HG03558 (cell line): ENCODE measurements around the gene KCTD21.
"Not testable (repeated sequence)": the region's sequence is repeated elsewhere in the genome, so short reads cannot be mapped to it uniquely, and the experiment has no call there.

ENCODE experiments used
- ATAC-seq: cut with Tn5 transposase; IDR thresholded peaks from one replicate; pipeline ENCODE4 v1.9.1; 2021; ENCODE audit warnings: moderate number of reproducible peaks; ENCODE audit not compliant: unreplicated experiment; ENCODE audit errors: extremely low read depth

Gene KCTD21

DNA sequence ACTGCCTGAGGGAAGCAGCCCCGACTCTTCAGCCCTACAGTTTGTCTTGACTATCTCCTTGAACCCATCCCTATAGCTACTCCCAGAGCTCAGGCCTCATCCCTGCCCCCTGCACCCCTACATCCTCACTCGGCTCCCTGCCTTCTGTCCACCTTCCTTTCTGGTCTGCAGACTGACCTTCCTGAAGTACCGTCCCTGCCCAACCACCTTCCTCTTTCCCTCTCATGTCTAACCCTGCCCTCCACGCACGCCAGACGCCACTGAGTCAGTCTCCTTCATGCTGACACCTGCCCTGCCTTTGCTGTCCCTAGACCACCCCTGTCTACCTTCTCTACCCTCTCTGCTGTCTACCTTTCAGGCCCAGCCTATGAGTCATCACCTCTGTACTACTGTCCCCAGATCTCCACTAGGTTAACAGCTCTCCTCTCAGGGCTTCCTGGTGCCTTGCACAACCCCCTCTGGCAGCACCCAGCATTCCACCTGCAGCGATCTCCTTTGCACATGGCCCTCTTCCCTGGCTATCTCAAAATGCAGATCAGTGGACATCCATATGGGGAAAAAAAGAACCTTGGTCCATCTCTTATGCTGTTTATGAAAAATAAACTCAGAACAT lies 8.9 kb downstream of the KCTD21 start:
- no peak for ATAC-seq

DNA sequence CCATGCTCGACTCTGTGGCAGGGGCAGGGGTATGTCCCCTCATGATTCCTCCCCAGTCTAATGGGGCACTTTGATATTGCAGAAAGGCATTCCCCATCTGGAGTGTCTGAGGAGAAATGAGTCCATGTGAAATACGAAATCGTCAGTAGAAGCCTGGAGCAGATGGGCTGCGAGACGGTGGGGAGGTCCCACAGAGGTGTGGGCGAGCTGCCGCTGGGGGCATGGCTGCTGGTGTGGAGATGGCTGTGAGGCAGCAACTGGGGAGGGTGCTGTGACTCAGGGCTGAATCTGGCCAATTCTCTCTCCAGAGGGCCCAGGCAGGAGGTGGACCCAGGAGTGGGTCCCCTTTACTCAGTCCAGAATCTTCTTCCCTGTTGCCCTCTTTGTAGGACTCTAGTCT lies 11.2 kb downstream of the KCTD21 start:
- ATAC-seq: no peak

DNA sequence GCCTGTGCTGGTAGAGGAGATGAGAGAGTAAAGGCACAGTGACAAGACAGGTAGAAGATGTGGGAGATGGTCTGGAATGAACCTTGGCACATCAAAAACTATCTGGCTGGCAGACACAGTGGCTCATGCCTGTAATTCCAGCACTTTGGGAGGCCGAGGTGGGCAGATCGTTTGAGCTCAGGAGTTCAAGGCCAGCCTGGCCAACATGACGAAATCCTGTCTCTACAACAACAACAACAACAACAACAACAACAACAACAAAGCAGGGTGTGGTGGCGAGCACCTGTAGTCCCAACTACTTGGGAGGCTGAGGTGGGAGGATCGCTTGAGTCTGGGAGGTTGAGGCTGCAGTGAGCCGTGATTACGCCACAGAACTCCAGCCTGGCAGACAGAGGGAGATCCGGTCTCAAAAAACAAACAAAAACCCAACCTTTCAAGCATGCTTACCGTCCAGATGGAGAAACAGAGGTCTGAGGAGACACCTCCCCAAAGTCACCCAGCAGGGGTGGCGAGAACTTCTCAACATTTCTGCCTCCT lies 11.8 kb downstream of the KCTD21 start:
- ATAC-seq: no peak

DNA sequence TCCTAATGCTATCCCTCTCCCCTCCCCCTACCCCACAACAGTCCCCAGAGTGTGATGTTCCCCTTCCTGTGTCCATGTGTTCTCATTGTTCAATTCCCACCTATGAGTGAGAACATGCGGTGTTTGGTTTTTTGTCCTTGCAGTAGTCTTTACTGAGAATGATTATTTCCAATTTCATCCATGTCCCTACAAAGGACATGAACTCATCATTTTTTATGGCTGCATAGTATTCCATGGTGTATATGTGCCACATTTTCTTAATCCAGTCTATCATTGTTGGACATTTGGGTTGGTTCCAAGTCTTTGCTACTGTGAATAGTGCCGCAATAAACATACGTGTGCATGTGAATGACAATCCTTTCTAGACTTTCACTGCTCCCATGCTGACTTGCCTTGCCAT lies 12.6 kb downstream of the KCTD21 start:
- not testable (repeated sequence) for ATAC-seq

DNA sequence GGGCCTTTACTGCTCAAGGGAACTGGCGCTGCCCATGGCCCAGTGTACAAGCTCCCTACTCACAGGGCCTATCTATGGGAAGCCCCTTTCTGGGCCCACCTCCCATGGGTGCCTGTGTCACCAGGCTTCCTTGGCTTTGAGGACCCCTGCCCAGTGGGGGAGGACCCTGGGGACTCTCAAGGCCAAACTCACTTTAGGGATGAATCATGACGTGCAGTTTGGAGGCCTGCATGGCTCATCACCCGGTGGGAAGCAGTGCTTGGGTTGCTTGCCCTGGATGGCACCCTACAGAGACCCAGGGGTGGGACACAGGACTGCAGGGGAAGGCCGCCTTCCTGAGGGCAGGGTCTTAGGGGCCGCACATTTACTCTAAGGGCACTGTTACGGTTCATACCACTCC lies 16.5 kb downstream of the KCTD21 start:
- ATAC-seq: no peak

DNA sequence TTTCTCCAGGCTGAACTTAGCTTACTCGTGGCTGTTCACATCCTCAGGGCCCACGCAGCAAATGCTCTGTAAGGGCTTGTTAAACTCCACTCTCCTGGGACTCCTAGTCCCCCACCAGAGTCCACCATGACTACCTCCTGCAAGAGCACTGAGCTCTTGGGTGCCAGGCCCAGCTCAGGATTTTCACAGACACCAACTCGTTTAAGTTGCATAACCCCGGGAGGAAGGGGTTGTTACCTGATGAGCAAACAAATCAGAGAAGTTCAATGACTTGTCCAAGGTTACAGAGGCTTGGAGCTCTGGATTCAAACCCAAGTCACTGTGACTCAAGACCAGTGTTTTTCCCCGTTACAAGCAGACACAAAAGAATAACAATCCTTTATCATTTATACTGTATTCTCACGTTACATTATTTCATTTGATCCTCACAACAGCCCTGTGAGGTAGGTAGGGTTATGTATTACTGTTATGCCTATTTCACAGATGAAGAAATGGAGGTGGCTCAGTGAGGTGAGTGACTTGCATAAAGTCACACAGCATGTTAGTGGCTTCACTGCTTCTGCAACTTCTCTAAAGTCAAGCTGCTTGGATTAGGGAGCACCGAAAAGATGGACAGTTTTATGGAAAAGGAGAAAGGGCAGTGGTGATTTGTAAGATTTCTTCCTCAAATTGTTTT lies 17.4 kb downstream of the KCTD21 start:
- ATAC-seq: no peak

DNA sequence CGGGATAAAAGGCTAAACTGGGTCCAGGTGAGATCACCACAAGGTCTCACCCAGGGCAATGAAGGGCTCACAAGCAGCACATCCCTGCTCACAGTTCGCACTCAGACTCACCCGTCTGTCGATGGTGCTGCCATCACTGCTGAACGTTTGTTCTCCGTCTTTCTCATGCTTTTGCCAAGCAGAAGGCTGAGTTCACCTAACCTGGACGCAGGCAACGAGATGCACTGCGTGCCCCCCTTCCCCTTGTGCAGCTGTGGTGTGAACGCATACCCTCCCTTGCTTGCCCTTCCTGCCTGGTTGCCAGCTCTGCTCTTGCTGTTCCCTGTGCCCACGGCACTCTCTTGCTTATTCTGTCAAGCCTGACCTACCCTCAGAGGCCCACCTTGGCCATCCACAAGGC lies 18.0 kb downstream of the KCTD21 start:
- no peak for ATAC-seq

DNA sequence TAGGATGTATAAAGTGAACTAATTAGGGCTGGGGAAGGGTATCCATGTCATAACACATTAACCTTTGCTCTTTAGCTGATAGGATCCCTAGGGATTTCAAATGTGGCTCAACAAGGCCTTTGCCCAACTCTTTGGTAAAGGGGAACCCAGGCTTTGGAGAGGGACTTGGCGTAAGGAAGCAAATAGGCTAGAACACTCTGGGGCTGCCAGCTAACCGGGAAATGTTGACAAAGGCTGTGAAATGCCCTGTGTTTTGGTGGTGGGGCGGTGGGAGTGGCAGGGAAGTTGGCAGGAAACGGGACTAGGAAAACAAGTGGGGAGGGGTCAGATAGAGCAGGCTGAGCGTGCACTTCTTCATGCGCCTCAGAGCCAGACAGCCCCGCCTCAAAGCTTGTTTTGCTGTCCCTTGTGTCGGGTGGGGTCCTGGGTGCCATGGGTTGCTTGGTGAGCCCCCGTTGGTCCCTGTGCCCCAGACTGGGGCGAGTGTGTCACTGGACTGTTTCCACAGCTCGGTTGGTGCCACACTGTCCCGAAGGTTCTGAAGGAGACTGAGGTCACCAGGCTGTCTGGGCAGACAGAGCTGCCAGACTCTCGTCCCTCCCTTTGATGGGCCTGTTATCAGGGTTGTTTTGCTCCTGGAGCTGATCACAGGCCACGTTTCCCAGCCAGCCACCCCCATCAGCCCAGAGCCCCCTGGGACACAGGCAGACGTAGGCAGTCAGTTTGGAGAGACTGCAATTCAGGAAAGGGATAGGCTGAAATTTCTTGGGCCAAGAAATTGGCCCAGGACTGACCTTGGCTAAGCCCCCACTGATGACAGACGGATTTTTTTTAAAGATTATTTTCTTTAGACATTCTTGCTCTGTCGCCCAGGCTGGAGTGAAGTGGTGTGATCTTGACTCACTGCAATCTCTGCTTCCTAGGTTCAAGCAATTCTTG lies 19.6 kb downstream of the KCTD21 start:
- no peak for ATAC-seq

DNA sequence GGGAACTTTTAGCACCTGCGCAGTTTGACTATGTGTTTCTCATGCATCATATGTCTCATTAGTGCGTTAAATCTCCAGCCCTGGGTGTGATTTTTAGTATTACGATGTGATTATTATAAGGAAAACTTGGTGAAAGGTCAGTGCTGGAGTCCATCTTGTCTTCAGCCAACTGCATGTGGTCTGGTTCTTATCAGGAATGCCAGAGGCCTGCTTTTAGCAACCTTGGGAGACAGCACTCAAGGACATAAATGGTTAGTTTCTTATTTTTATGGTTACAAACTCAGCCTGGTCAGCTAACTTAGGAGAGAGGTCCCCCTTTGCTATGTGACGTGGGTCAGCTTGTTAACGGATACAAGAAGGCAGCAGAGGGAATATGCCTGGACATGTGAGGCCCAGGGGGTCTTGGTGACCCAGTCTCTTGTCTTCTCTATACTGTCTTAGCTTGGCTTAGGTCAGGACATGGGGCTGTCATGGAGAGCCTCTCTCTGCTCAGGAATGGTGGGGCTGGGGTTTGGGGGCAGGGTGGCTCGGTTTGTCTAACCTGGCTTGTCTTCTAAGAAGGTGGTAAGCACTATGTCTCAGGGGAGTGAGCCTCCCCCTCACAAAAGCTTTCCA lies 21.5 kb downstream of the KCTD21 start:
- no peak for ATAC-seq

DNA sequence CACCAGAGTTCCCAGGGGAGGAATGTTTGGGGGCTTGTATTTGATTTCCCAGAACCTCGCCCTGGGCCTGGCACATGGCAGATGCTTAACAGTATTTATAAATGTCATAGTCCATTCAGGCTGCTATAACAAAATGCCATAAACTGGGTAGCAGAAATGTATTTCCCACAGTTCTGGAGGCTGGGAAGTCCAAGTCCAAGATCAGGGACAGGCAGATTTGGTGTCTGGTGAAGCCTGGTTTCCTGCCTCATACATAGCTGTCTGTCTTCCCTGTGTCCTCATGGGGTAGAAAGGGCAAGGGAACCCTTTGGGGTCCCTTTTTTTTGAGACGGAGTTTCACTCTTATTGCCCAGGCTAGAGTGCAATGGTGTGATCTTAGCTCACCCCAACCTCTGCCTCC lies 24.0 kb downstream of the KCTD21 start:
- ATAC-seq: no peak

DNA sequence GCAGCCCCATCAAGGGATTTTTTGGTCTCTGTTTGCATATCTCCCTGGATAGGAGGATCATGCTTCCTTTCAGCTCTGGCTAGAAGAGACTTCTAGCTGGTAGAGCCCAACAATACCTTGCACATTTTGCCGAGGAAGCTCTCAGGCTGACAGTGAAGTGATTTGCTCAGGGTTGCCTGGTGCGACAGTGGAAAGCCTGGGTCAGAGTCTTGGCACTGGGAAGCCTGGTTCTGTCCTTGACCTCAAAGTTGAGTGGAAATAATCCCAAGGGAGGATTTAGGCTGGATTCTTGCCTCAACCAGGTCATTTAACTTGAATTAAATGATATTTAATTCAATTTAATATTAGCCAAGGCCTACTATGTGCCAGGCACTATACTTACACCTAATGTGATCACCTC lies 24.6 kb downstream of the KCTD21 start:
- ATAC-seq: no peak

DNA sequence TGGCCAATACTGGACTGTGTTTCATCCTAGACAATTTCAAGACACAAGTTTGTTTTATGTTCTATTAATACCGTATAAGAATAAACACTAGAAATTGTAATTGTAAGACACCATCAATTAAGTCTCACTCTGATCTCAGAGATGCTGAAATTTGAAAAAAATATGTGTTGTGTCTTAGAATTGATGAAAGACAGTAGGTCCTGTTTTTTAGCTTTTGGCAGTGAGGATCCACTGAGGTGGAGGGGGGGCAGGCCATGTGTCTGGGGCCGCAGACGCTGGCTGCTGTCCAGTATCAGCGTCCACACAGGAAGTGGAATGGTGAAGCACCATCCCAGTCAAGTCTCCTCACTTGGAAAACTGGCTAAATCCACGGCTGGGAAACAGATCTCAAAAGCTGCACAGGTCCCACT lies 26.5 kb downstream of the KCTD21 start:
- ATAC-seq: no peak

DNA sequence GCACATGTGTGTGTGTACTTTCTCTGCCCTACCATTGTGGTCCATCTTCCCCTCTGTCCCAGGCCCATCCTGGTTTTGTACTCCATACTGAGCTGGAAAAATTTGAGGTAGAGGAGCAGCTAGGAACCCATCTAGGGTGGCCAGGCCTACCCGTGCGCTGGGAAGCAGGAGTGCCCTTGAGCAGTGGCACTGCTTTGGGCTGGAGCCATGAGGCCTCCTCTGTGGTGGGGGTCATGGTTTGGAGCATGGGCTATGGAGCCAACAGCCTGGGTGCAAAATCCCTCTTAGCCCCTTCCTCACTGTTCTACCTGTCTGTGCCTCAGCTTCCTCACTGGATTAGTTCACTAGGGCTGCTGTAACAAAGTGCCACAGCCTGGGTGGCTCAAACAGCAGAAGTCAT lies 27.1 kb downstream of the KCTD21 start:
- ATAC-seq: no peak

DNA sequence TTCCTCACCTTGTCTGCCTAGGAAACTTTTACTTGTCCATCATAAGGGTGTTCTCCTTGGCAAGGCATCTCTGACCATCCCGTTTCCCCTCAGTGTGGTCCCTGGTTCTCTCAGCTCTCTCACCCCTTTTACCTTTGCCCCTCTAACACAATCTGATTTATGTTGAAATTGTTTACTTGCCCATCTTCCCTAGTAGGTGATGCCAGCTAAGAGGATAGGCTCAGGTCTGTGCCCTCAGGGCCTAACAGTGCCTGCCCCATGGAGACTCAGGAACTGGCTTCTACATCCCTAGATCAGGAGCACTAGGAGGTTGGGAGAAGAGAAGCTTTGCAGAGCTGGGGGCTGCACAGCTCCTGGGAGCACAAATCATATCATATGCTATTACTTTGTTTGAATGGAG lies 27.9 kb downstream of the KCTD21 start:
- ATAC-seq: no peak

DNA sequence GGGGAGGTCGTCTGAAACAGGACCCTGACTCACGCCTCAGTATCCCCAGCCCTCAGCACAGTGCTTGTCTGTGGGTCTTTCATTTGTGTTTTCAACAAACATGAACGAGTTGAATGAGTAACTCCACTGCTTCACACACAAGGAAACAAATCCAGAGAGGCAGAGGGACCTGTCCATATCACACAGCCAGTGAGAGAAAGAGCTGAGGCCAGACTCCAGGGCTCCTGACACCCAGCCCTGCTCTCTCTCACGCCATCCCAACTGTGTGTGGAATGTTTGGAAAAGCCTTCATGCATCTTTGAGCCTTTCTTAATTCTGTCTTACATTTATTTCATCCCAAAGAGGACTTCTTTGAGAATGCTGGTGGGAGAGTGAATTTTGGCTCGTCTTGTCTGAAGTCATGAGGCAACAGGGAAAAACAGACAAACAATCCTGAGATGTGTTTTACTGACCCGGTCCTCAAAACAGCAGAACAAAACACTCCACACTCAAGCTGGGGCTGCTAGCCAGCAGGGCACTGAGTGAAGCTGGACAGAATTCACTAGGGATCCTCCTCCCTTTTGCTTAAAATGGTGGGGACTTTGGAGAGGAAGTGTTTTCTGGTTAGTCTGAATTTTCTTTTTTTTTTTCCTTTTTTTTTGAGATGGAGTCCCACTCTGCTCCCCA lies 29.3 kb downstream of the KCTD21 start:
- ATAC-seq: no peak

DNA sequence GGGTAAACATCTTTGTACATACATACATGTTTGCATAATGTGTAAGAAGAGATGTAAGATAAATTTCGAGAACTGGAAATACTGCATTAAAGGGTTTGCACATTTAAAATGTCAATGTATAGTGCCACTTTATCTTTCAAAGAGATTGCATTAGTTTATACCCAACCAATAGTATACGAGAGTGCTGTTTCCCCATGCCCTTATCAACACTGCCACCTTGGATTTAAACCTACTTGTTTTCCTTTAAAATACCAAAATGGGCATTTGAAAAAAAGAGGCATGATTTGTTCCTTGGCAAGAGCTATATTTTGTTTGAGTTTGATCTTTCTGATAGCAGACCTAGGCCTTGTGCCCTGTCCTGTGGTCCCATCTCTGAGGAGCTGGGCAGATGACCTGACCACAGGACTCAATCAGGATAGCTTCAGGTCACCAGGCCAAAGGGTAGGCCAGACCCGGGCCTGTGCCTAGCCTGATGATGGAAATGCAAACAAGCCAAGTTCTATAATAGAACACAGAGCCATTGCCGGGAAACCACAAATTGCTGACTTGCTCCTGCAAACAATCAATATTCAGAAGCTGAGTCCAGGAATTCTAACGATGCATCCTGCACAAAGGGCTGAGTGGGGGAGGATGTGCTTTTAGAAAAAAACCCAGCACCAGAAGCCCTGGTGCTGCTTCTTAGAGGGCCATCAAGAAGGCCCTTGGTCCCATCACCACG lies 32.1 kb downstream of the KCTD21 start:
- no peak for ATAC-seq

DNA sequence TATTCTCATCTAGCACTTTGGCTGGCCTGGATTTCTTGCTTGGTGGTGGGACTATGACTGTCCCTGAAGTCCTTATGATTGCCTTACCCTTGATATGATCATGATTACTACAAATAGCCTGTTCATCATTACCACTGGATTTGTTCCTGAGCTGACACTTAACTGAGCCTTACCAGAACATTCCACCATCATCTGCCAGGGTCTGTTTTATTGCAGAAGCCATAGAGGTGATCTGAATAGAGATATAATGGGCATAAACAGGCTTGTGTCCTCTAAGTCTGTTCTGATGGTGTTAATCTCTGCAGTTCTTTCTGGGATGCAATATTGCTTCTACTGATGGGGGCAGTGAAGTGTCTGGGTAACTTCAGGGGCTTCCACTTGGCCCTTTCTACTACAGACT lies 36.6 kb downstream of the KCTD21 start:
- no peak for ATAC-seq

DNA sequence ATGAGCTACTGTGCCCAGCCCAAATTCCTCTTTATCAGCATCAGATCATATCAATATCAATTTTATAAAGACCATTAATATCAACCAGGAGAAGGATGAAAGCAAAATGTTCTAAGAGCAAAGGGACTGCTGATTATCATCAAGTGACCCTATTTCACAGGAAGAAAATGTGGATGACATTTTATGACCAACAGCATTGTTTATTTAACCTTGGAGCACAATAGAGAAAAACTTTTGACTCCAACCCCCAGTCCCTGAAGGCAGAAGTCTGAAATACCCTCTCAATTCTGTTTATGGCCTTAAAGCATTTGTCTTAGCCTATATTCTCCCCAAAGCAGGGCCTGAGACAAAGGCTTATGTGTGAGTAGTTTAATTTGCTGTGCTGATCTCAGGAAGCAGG lies 37.7 kb downstream of the KCTD21 start:
- no peak for ATAC-seq

DNA sequence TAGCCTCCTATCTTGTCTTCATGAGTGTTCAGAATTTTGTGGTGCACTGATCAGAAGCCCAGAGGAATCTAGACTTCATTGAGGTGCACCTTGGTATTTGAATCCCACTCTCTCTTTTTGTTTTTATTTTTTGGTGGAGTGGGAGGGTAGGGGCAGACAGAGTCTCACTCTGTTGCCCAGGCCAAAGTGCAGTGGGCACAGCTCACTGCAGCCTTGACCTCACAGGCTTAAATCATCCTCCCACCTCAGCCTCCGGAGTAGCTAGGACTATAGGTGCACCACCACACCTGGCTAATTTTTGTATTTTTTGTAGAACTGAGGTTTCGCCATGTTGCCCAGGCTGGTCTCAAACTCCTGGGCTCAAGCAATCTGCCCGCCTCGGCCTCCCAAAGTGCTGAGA lies 38.1 kb downstream of the KCTD21 start:
- ATAC-seq: no peak
